DOHH2 (cell line): ENCODE results near the gene HOXA9.

Source experiments
- H3F3A ChIP-seq: fragments of 200-600 bp; sonication (generic), shearing (Covaris generic); 2 replicates; pipeline ENCODE4 v1.6.0; 2016; ENCODE audit warnings: antibody characterized with exemption, mild to moderate bottlenecking; ENCODE audit not compliant: control insufficient read depth, insufficient read depth
- H3K27ac ChIP-seq: fragments of 200-600 bp; sonication (generic); 2 replicates; pipeline ENCODE4 v1.5.1; 2014; ENCODE audit warnings: low read depth, mild to moderate bottlenecking, low read length, moderate library complexity
- H3K27me3 ChIP-seq: fragments of 200-600 bp; sonication (generic); 2 replicates; pipeline ENCODE4 v1.6.1; 2014; ENCODE audit warnings: mild to moderate bottlenecking, low read length, mixed read lengths; ENCODE audit not compliant: control insufficient read depth
- H3K36me3 ChIP-seq: fragments of 200-600 bp; sonication (generic); 2 replicates; pipeline ENCODE4 v1.6.1; 2014; ENCODE audit warnings: mild to moderate bottlenecking, low read length, moderate library complexity, mixed read lengths; ENCODE audit not compliant: control insufficient read depth
- H3K4me1 ChIP-seq: fragments of 200-600 bp; sonication (generic); 2 replicates; pipeline ENCODE4 v1.6.1; 2014; ENCODE audit warnings: mild to moderate bottlenecking, low read length, mixed read lengths; ENCODE audit not compliant: control insufficient read depth
- H3K4me2 ChIP-seq: fragments of 200-600 bp; sonication (generic); 2 replicates; pipeline ENCODE4 v1.6.0; 2014; ENCODE audit warnings: mild to moderate bottlenecking, low read length, moderate library complexity
- H3K4me3 ChIP-seq: fragments of 200-600 bp; sonication (generic); 2 replicates; pipeline ENCODE4 v1.5.1; 2014; ENCODE audit warnings: mild to moderate bottlenecking, low read length, mixed read lengths
- H3K79me2 ChIP-seq: fragments of 200-600 bp; sonication (generic); 2 replicates; pipeline ENCODE4 v1.6.1; 2014; ENCODE audit warnings: mild to moderate bottlenecking, low read length, mixed read lengths; ENCODE audit not compliant: control insufficient read depth
- H3K9me2 ChIP-seq: fragments of 200-600 bp; sonication (generic); replicated peaks from 2 replicates; pipeline ENCODE4 v1.6.1; 2014; ENCODE audit warnings: mild to moderate bottlenecking, low read length, mixed read lengths; ENCODE audit not compliant: control insufficient read depth
- H3K9me3 ChIP-seq: fragments of 200-600 bp; sonication (generic); 2 replicates; pipeline ENCODE4 v1.6.1; 2014; ENCODE audit warnings: antibody characterized with exemption, low read length, mixed read lengths; ENCODE audit not compliant: control insufficient read depth, insufficient read depth
- H4K20me1 ChIP-seq: fragments of 200-600 bp; sonication (generic); 2 replicates; pipeline ENCODE4 v1.6.0; 2014; ENCODE audit warnings: low read depth, mild to moderate bottlenecking, antibody characterized with exemption, low read length, moderate library complexity; ENCODE audit not compliant: control insufficient read depth, insufficient read depth
- CTCF ChIP-seq: fragments of 200-600 bp; sonication (generic); IDR thresholded peaks from one replicate; pipeline ENCODE4 v1.5.1; 2014; ENCODE audit warnings: antibody characterized with exemption, mild to moderate bottlenecking, low read depth, low read length; ENCODE audit not compliant: poor library complexity, severe bottlenecking
- EZH2phosphoT487 ChIP-seq: fragments of 200-600 bp; sonication (generic); IDR thresholded peaks from 2 replicates; pipeline ENCODE4 v1.6.1; 2017; ENCODE audit warnings: borderline replicate concordance, mild to moderate bottlenecking, antibody characterized with exemption, low read length, moderate library complexity, mixed read lengths

The HOXA9 gene

GRCh38 chr7:27132978-27133377 is 32.4 kb downstream of the HOXA9 start:
- Histone ChIP-seq H3K9me3 (no peaks in the 10 kb centered on the region), H3F3A (no peaks in the 10 kb centered on the region), H4K20me1 (no peaks in the 10 kb centered on the region), H3K4me1 (no peaks in the 10 kb centered on the region), H3K27me3 (peaks cover 53% of the 10 kb centered on the region), H3K27ac (no peak overlapping the region), H3K4me3 (no peak overlapping the region), H3K4me2 (no peak overlapping the region), H3K36me3 (no peaks in the 10 kb centered on the region), H3K9me2 (no peaks in the 10 kb centered on the region), H3K79me2 (no peaks in the 10 kb centered on the region)
- no peak for TF ChIP-seq CTCF
- no peak for TF ChIP-seq EZH2phosphoT487

- H3F3A ChIP-seq, result no peaks in the 10 kb centered on the region
- no peak for TF ChIP-seq CTCF
- no peak for TF ChIP-seq EZH2phosphoT487
- no peaks in the 10 kb centered on the region for H3K36me3 ChIP-seq
- no peaks in the 10 kb centered on the region for H4K20me1 ChIP-seq
- no peak overlapping the region for H3K27ac ChIP-seq
- H3K79me2 ChIP-seq, result no peaks in the 10 kb centered on the region
- no peaks in the 10 kb centered on the region for H3K4me1 ChIP-seq
- no peak overlapping the region for H3K4me3 ChIP-seq
- no peak overlapping the region for H3K4me2 ChIP-seq
- no peaks in the 10 kb centered on the region for H3K9me3 ChIP-seq
- H3K9me2 ChIP-seq, result no peaks in the 10 kb centered on the region
- peaks cover 53% of the 10 kb centered on the region for H3K27me3 ChIP-seq
Observed at GRCh38 chr7:27132214-27132613, 33.1 kb downstream of the HOXA9 start.

- no peak overlapping the region for H3K4me3 ChIP-seq
- H3F3A ChIP-seq, result no peaks in the 10 kb centered on the region
- no peaks in the 10 kb centered on the region for H3K9me2 ChIP-seq
- H3K4me2 ChIP-seq, result no peak overlapping the region
- no peak for TF ChIP-seq CTCF
- TF ChIP-seq EZH2phosphoT487, result no peak
- H3K9me3 ChIP-seq, result no peaks in the 10 kb centered on the region
- peaks cover 53% of the 10 kb centered on the region for H3K27me3 ChIP-seq
- H3K36me3 ChIP-seq, result no peaks in the 10 kb centered on the region
- no peaks in the 10 kb centered on the region for H4K20me1 ChIP-seq
- H3K4me1 ChIP-seq, result no peaks in the 10 kb centered on the region
- no peaks in the 10 kb centered on the region for H3K79me2 ChIP-seq
- H3K27ac ChIP-seq, result no peak overlapping the region
Observed at GRCh38 chr7:27131390-27131819, 33.9 kb downstream of the HOXA9 start.
